SK-N-SH treated with all-trans-retinoic acid at 6 μM for 48 hours (cell line): Measurements from ENCODE around the gene MYCBPAP.

ENCODE experiments used
- ATAC-seq: fragments of 200-7000 bp; cut with Tn5 transposase; 3 replicates; pipeline ENCODE4 v1.9.1; 2020; ENCODE audit warnings: mild to moderate bottlenecking, moderate library complexity
- ARNTL ChIP-seq: fragments of 450-650 bp; formaldehyde crosslinking; IDR thresholded peaks from 2 replicates; pipeline ENCODE4 v1.5.0; 2020; ENCODE audit warnings: low read depth, mild to moderate bottlenecking, moderate library complexity, borderline replicate concordance
- BACH2 ChIP-seq: fragments of 250-450 bp; sonication (Bioruptor Pico); IDR thresholded peaks from 2 replicates; pipeline ENCODE4 v1.9.0; 2021; ENCODE audit warnings: mild to moderate bottlenecking, borderline replicate concordance
- CSDC2 ChIP-seq: fragments of 250-450 bp; sonication (Bioruptor Pico); IDR thresholded peaks from 2 replicates; pipeline ENCODE4 v1.5.0; 2020; ENCODE audit warnings: mild to moderate bottlenecking, moderate library complexity
- CSRNP3 ChIP-seq: fragments of 250-450 bp; sonication (Bioruptor Pico); IDR thresholded peaks from 2 replicates; pipeline ENCODE4 v1.5.1; 2021; ENCODE audit warnings: mild to moderate bottlenecking, moderate library complexity
- ESRRG ChIP-seq: fragments of 250-450 bp; sonication (Bioruptor Pico); IDR thresholded peaks from 2 replicates; pipeline ENCODE4 v1.6.1; 2021; ENCODE audit warnings: mild to moderate bottlenecking
- GLIS3 ChIP-seq: fragments of 250-450 bp; sonication (Bioruptor Pico); IDR thresholded peaks from 2 replicates; pipeline ENCODE4 v1.5.0; 2020; ENCODE audit warnings: mild to moderate bottlenecking, moderate library complexity
- ISL1 ChIP-seq: fragments of 250-450 bp; sonication (Bioruptor Pico); IDR thresholded peaks from 2 replicates; pipeline ENCODE4 v2.1.2; 2022; ENCODE audit warnings: mild to moderate bottlenecking, moderate library complexity
- OSR1 ChIP-seq: fragments of 250-450 bp; sonication (Bioruptor Pico); IDR thresholded peaks from 2 replicates; pipeline ENCODE4 v1.8.0; 2022; ENCODE audit warnings: moderate library complexity, mild to moderate bottlenecking, inconsistent platforms
- PATZ1 ChIP-seq: fragments of 250-450 bp; sonication (Bioruptor Pico); IDR thresholded peaks from 2 replicates; pipeline ENCODE4 v1.8.0; 2020; ENCODE audit warnings: mild to moderate bottlenecking, moderate library complexity, borderline replicate concordance
- POU6F1 ChIP-seq: fragments of 250-450 bp; sonication (Bioruptor Pico); IDR thresholded peaks from 2 replicates; pipeline ENCODE4 v1.8.0; 2021; ENCODE audit warnings: low read depth, mild to moderate bottlenecking, moderate library complexity, borderline replicate concordance
- PPARA ChIP-seq: fragments of 250-450 bp; sonication (Bioruptor Pico); IDR thresholded peaks from 2 replicates; pipeline ENCODE4 v1.5.0; 2020; ENCODE audit warnings: mild to moderate bottlenecking, borderline replicate concordance
- SNAI2 ChIP-seq: fragments of 250-450 bp; sonication (Bioruptor Pico); IDR thresholded peaks from 2 replicates; pipeline ENCODE4 v1.5.0; 2020; ENCODE audit warnings: mild to moderate bottlenecking, moderate library complexity
- TCF4 ChIP-seq: fragments of 250-450 bp; sonication (Bioruptor Pico); IDR thresholded peaks from 2 replicates; pipeline ENCODE4 v1.8.0; 2021; ENCODE audit warnings: mild to moderate bottlenecking, moderate library complexity, borderline replicate concordance
- TOX ChIP-seq: fragments of 250-450 bp; sonication (Bioruptor Pico); IDR thresholded peaks from 2 replicates; pipeline ENCODE4 v1.8.0; 2021; ENCODE audit warnings: mild to moderate bottlenecking, moderate library complexity, borderline replicate concordance
- TSHZ2 ChIP-seq: fragments of 250-450 bp; sonication (Bioruptor Pico); IDR thresholded peaks from 2 replicates; pipeline ENCODE4 v1.5.0; 2020; ENCODE audit warnings: mild to moderate bottlenecking, moderate library complexity
- ZC3H10 ChIP-seq: fragments of 250-450 bp; sonication (Bioruptor Pico); IDR thresholded peaks from 2 replicates; pipeline ENCODE4 v1.5.1; 2021; ENCODE audit warnings: mild to moderate bottlenecking, moderate library complexity
- ZFP3 ChIP-seq: fragments of 250-450 bp; sonication (Bioruptor Pico); IDR thresholded peaks from 2 replicates; pipeline ENCODE4 v1.5.0; 2020; ENCODE audit warnings: mild to moderate bottlenecking, moderate library complexity
- ZFP30 ChIP-seq: fragments of 450-650 bp; formaldehyde crosslinking; IDR thresholded peaks from 2 replicates; pipeline ENCODE4 v1.5.0; 2022; ENCODE audit warnings: mild to moderate bottlenecking, moderate library complexity
- ZNF565 ChIP-seq: fragments of 450-650 bp; formaldehyde crosslinking; conservative IDR thresholded peaks from 2 replicates; pipeline ENCODE4 v1.5.0; 2020; ENCODE audit warnings: low read depth, mild to moderate bottlenecking, moderate library complexity
- ZNF70 ChIP-seq: fragments of 450-650 bp; formaldehyde crosslinking; IDR thresholded peaks from 2 replicates; pipeline ENCODE4 v1.5.0; 2020; ENCODE audit warnings: mild to moderate bottlenecking, moderate library complexity
- ZNF8 ChIP-seq: fragments of 450-650 bp; formaldehyde crosslinking; IDR thresholded peaks from 2 replicates; pipeline ENCODE4 v1.5.0; 2020; ENCODE audit warnings: mild to moderate bottlenecking, moderate library complexity

The MYCBPAP gene

GRCh38 chr17:50534222-50534978 is 26.2 kb downstream of the MYCBPAP start:
- ATAC-seq, result peak; percentile 24
- no peak for TF ChIP-seq ZFP3 (CRISPR knock-in tag)

GRCh38 chr17:50534979-50535326 is 26.7 kb downstream of the MYCBPAP start:
- ATAC-seq, result no peak
- TF ChIP-seq POU6F1 (CRISPR knock-in tag) (no peak), TCF4 (CRISPR knock-in tag) (no peak), ZFP30 (CRISPR knock-in tag) (no peak), PATZ1 (CRISPR knock-in tag) (no peak), ARNTL (no peak), ZC3H10 (no peak), ISL1 (no peak), GLIS3 (CRISPR knock-in tag) (no peak), ZNF565 (no peak), TOX (no peak), CSDC2 (CRISPR knock-in tag) (no peak), PPARA (no peak), ESRRG (no peak), CSRNP3 (CRISPR knock-in tag) (no peak), OSR1 (CRISPR knock-in tag) (no peak)
- TF ChIP-seq, all 23 proteins: peak for 0

GRCh38 chr17:50535407-50535806 is 27.2 kb downstream of the MYCBPAP start:
- no peak for ATAC-seq
- TF ChIP-seq ARNTL (no peak), TSHZ2 (CRISPR knock-in tag) (no peak), BACH2 (no peak), GLIS3 (CRISPR knock-in tag) (no peak), SNAI2 (CRISPR knock-in tag) (no peak), OSR1 (CRISPR knock-in tag) (no peak), POU6F1 (CRISPR knock-in tag) (no peak), ZNF8 (no peak), CSDC2 (CRISPR knock-in tag) (no peak), ZNF70 (CRISPR knock-in tag) (no peak), PPARA (no peak), ISL1 (no peak), ZFP30 (CRISPR knock-in tag) (no peak)
